HCT116 (cell line): ENCODE measurements around the gene GJC1.

ENCODE experiments used
- EGR1 ChIP-seq: IDR thresholded peaks from 2 replicates; pipeline ENCODE4 v1.6.1; 2012; ENCODE audit warnings: low read depth
- EZH2 ChIP-seq: fragments of 200-600 bp; sonication (generic); IDR thresholded peaks from 2 replicates; pipeline ENCODE4 v1.6.1; 2017; ENCODE audit warnings: antibody characterized with exemption, mixed run types
- POLR2A ChIP-seq: IDR thresholded peaks from 2 replicates; pipeline ENCODE4 v1.7.0; 2011; ENCODE audit warnings: borderline replicate concordance; ENCODE audit not compliant: insufficient read depth, insufficient read length; ENCODE audit errors: extremely low read depth
- SIN3A ChIP-seq: IDR thresholded peaks from 2 replicates; pipeline ENCODE4 v1.6.1; 2012; ENCODE audit warnings: low read depth
- TCF7L2 ChIP-seq: IDR thresholded peaks from 2 replicates; pipeline ENCODE4 v1.7.0; 2011; ENCODE audit warnings: borderline replicate concordance, inconsistent platforms; ENCODE audit not compliant: insufficient read depth, insufficient read length; ENCODE audit errors: extremely low read depth
- TF ChIP-seq, protein P1 (sequence below), 3 experiments: fragments of 200-600 bp in 1 of 3; sonication (generic) in 1 of 3; IDR thresholded peaks in 2 of 3; conservative IDR thresholded peaks in 1 of 3; 2 replicates each; pipeline ENCODE4 v1.5.1; 2012 to 2017; ENCODE audit warnings: low read depth in 2 of 3, low read length in 2 of 3, antibody characterized with exemption in 1 of 3, borderline replicate concordance in 1 of 3, control low read depth in 1 of 3, mild to moderate bottlenecking in 1 of 3, mixed read lengths in 1 of 3, mixed run types in 1 of 3, moderate library complexity in 1 of 3; ENCODE audit not compliant: insufficient read depth in 1 of 3

DNA sequence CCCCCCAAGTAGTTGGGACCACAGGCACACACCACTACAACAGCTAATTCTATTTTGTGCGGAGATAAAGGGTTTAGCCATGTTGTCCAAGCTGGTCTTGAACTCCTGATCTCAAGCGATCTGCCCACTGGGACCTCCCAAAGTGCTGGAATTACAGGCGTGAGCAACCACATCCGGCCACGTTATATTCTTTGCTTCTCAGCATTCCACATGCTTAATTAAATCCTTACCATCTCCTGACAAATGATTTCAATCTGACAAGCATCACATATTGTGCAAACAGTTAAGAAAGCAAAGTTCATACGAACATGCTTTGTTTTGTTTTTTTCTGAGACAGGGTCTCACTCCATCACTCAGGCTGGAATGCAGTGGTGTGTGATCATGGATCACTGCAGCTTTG lies 35.8 kb upstream of the GJC1 start:
- TF ChIP-seq POLR2A (no peak), EGR1 (no peak), EZH2 (no peak), TCF7L2 (no peak), SIN3A (no peak)
- TF ChIP-seq, protein P1, sequence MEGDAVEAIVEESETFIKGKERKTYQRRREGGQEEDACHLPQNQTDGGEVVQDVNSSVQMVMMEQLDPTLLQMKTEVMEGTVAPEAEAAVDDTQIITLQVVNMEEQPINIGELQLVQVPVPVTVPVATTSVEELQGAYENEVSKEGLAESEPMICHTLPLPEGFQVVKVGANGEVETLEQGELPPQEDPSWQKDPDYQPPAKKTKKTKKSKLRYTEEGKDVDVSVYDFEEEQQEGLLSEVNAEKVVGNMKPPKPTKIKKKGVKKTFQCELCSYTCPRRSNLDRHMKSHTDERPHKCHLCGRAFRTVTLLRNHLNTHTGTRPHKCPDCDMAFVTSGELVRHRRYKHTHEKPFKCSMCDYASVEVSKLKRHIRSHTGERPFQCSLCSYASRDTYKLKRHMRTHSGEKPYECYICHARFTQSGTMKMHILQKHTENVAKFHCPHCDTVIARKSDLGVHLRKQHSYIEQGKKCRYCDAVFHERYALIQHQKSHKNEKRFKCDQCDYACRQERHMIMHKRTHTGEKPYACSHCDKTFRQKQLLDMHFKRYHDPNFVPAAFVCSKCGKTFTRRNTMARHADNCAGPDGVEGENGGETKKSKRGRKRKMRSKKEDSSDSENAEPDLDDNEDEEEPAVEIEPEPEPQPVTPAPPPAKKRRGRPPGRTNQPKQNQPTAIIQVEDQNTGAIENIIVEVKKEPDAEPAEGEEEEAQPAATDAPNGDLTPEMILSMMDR (IDR thresholded peaks at IDR 0.05 in 2 of 3, conservative IDR thresholded peaks at IDR 0.05 in 1 of 3; ENCODE audit: borderline replicate concordance in 1 of 3, insufficient read depth in 1 of 3, low read depth in 2 of 3, low read length in 2 of 3) = no peak
